MCF 10A (cell line): ENCODE data around the gene ZMIZ1. TPM values are rescaled to one million over a fixed set of nuclear protein-coding genes. Genes with fewer than 3 reads are reported as not detected.

Source experiments
- BruUV-seq: library from RNA; stranded (reverse); fragments of 400-500 nt; replicated peaks from 2 replicates; lab custom pipeline; 2021; lab: Mats Ljungman, UMichigan
- CTCF ChIA-PET: fragments of 300-600 bp; sonication (Branson Sonifier 250); formaldehyde crosslinking; extraction: SDS; loops from one replicate; lab custom pipeline; 2021; ENCODE audit warnings: antibody characterized with exemption, inconsistent platforms; lab: Yijun Ruan, JAX
- POLR2A ChIA-PET: fragments of 300-600, 350-650 bp; sonication (Branson Sonifier 250); formaldehyde crosslinking; extraction: SDS; loops from one replicate; lab custom pipeline; 2020; ENCODE audit warnings: antibody characterized with exemption, inconsistent platforms; lab: Yijun Ruan, JAX
- DNase-seq: peaks from one replicate; pipeline ENCODE4 v3.0.0-alpha.2; 2018; ENCODE audit not compliant: unreplicated experiment
- H3K27ac Mint-ChIP-seq: one replicate; pipeline ENCODE4 v1.8.0; 2022; ENCODE audit warnings: mild to moderate bottlenecking, low read depth, mixed read lengths; ENCODE audit not compliant: unreplicated experiment
- H3K27me3 Mint-ChIP-seq: one replicate; pipeline ENCODE4 v1.8.0; 2022; ENCODE audit warnings: mixed read lengths; ENCODE audit not compliant: insufficient read depth, unreplicated experiment
- H3K36me3 Mint-ChIP-seq: one replicate; pipeline ENCODE4 v1.8.0; 2022; ENCODE audit warnings: mild to moderate bottlenecking, moderate library complexity, mixed read lengths; ENCODE audit not compliant: insufficient read depth, unreplicated experiment
- H3K4me1 Mint-ChIP-seq: one replicate; pipeline ENCODE4 v1.8.0; 2022; ENCODE audit warnings: mixed read lengths; ENCODE audit not compliant: insufficient read depth, unreplicated experiment
- H3K4me3 Mint-ChIP-seq: one replicate; pipeline ENCODE4 v1.8.0; 2022; ENCODE audit warnings: mild to moderate bottlenecking, moderate library complexity, mixed read lengths; ENCODE audit not compliant: unreplicated experiment
- H3K9me3 Mint-ChIP-seq: one replicate; pipeline ENCODE4 v1.8.0; 2022; ENCODE audit warnings: mixed read lengths; ENCODE audit not compliant: unreplicated experiment
- intact Hi-C: fragments of 100-400 bp; cut with micrococcal nuclease; formaldehyde crosslinking; loops from 2 replicates; pipeline ENCODE4 v1.14.1; 2022
- total RNA-seq: library from RNA; stranded (reverse); gene quantifications from 2 replicates; pipeline ENCODE4 v1.2.3, GENCODE V29; 2022
- TF ChIP-seq, protein P1 (sequence below): fragments of 200-600 bp; IDR thresholded peaks from one replicate; pipeline ENCODE4 v1.8.0; 2022; ENCODE audit warnings: antibody characterized with exemption, mild to moderate bottlenecking; ENCODE audit not compliant: unreplicated experiment

The ZMIZ1 gene
- total RNA-seq, 1 experiment from 2014 or later: 15.5 TPM

DNA sequence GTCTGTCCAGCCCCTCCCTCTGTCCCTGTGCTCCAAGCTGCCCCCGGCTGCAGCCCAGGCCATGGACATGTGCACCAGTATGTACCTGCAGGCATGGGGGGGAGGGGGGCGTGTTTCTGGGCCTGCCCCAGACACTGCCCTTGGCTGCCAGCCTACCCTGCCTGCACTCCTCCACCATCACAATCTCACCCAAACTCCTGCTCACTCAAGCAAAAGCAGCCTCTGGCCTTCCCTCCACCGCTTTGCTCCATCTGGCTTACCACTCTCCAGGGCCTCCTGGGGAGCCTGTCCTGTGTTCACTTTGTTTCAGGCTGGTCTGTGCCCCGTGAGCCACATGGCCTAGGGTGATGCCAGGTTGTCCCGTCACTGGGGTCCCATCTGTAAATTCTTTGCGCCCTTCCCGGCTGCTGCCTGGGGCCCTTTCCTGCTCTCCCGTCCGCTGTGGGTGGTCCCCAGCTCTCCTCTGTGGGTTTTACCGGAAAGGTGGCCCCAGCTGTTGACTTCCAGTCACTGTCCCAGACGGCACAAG lies 245.2 kb downstream of the ZMIZ1 start:
- TF ChIP-seq, protein P1, sequence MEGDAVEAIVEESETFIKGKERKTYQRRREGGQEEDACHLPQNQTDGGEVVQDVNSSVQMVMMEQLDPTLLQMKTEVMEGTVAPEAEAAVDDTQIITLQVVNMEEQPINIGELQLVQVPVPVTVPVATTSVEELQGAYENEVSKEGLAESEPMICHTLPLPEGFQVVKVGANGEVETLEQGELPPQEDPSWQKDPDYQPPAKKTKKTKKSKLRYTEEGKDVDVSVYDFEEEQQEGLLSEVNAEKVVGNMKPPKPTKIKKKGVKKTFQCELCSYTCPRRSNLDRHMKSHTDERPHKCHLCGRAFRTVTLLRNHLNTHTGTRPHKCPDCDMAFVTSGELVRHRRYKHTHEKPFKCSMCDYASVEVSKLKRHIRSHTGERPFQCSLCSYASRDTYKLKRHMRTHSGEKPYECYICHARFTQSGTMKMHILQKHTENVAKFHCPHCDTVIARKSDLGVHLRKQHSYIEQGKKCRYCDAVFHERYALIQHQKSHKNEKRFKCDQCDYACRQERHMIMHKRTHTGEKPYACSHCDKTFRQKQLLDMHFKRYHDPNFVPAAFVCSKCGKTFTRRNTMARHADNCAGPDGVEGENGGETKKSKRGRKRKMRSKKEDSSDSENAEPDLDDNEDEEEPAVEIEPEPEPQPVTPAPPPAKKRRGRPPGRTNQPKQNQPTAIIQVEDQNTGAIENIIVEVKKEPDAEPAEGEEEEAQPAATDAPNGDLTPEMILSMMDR: no peak
- Mint-ChIP-seq H3K4me1 (peaks cover 18% of the 10 kb centered on the region), H3K27me3 (no peaks in the 10 kb centered on the region), H3K9me3 (no peaks in the 10 kb centered on the region), H3K4me3 (no peak overlapping the region), H3K27ac (no peak overlapping the region), H3K36me3 (peaks cover 25% of the 10 kb centered on the region)
- ChIA-PET CTCF (no interaction called here), POLR2A (no interaction called here)
- no TSS peak for BruUV-seq
- intact Hi-C loops: no loop called here
- DNase-seq: no peak

DNA sequence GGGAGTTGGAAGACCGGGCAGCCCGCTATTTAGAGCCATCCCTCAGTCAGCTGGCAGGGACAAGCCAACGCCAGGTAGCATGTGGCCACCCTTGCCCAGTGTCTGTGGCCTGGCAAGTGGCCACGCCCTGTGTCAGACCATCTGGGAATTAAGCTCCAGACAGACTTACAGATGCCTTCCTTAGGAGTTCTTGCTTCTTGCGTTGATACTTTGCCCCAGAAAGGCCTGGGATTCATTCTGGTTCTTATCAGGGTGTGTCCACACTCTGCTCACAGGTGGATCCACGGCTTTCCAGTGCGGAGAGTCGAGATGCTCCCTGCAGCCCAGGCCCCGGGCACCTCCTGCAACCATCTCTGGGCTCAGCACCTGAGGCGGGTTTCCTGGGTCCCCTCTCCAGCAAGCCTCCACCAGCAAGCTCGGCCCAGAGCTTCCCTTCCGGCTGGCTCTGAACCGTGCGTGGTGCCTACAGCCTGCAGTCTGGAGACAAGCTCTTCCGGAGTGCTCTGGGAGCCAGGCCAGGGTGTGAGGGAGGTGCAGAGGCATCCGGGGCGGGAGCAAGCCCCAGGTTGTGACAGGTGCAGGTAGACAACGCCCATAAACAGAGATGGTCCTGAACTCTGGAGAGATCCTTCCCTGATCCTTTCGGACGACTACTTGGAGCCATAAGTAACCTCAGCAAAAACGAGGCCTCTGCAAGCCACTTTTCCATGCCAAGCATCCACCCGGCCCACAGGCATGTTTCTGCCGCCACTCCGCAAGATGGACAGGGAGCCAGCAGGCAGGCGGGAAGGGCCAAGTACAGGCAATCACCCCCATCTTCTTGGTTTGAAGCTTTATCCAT lies 246.2 kb downstream of the ZMIZ1 start:
- H3K27ac Mint-ChIP-seq: no peak overlapping the region
- DNase-seq: no peak
- no TSS peak for BruUV-seq
- no peaks in the 10 kb centered on the region for H3K27me3 Mint-ChIP-seq
- H3K9me3 Mint-ChIP-seq: no peaks in the 10 kb centered on the region
- no peak overlapping the region for H3K4me3 Mint-ChIP-seq
- intact Hi-C loops: no loop called here
- ChIA-PET CTCF (interaction anchor here (0.6 kb wide), 1 partner anchor 187 kb away, joined by 3 read pairs; no protein-coding TSS in a partner anchor), POLR2A (no interaction called here)
- peaks cover 25% of the 10 kb centered on the region for H3K36me3 Mint-ChIP-seq
- peaks cover 24% of the 10 kb centered on the region for H3K4me1 Mint-ChIP-seq
- TF ChIP-seq, protein P1: no peak

DNA sequence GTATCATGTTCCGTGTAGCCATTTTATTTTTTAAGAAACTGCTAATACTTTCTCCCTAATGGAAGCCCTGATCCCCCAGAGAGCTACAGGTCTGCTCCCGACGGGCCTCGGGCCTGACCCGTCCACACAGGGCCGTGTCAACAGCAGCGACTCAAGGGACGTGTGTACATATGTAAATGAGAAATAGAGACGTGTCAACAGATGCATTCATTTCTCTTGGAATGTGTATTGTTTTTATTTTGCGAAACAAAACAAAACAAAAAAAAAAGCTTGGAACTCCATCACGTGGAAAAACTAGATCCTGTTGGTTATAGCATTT lies 246.8 kb downstream of the ZMIZ1 start:
- Mint-ChIP-seq H3K36me3 (peaks cover 25% of the 10 kb centered on the region), H3K4me1 (peaks cover 30% of the 10 kb centered on the region), H3K27me3 (no peaks in the 10 kb centered on the region), H3K27ac (no peak overlapping the region), H3K4me3 (no peak overlapping the region), H3K9me3 (no peaks in the 10 kb centered on the region)
- DNase-seq: no peak
- intact Hi-C loops: no loop called here
- TF ChIP-seq, protein P1: no peak
- CTCF ChIA-PET: no interaction called here
- POLR2A ChIA-PET: interaction anchor here (1.0 kb wide), 1 partner anchor 14 kb away, joined by 3 read pairs; no protein-coding TSS in a partner anchor
- no TSS peak for BruUV-seq

DNA sequence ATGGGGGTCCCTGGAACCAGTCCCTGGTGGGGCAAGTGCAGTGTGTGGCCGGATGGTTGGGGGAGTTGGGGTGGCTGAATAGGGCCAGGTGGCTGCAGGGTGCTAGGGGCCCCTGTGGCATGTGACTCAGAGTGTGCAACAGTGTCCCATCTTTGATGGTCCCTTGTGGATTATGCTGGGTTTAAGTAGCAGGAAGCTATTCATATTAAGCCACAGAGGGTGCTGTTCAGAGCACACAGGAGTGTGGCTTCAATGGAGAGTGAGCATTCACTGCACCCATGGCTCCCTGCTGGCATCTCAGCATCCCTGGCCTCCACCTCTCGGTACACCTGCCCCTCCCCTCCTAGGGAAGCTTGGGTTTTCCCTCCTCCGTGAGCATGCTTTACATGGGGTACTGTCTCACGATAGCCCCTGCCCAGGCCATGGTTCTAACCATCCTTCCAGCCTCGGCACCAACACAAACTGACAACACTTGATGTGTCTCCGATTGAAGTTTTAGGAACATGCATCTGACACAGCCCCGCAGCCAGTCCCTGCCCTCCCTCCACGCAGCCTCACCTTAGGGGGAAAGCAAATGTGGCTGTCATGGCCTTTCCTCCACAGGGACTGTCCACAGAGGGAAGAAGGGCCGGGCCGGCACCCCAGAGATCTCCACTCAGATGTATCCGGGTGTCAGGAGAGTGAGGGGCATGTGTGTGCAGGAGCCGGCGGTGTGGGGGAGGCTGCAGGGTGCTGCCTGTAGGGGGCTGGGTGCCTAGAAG lies 248.1 kb downstream of the ZMIZ1 start:
- intact Hi-C loops: no loop called here
- Mint-ChIP-seq H3K4me3 (no peak overlapping the region), H3K27ac (peak overlapping the region; percentile 91), H3K4me1 (peaks cover 41% of the 10 kb centered on the region), H3K27me3 (no peaks in the 10 kb centered on the region), H3K9me3 (no peaks in the 10 kb centered on the region), H3K36me3 (peaks cover 25% of the 10 kb centered on the region)
- no TSS peak for BruUV-seq
- ChIA-PET POLR2A (interaction anchor here (1.0 kb wide), 1 partner anchor 13 kb away, joined by 3 read pairs; no protein-coding TSS in a partner anchor), CTCF (no interaction called here)
- no peak for DNase-seq
- TF ChIP-seq, protein P1: no peak
